Progenitor cell of endocrine pancreas (in vitro differentiated cells): ENCODE data around the gene CS. TPM values are rescaled to one million over a fixed set of nuclear protein-coding genes. Genes with fewer than 3 reads are reported as not detected.
"Not testable (repeated sequence)": the region's sequence is repeated elsewhere in the genome, so short reads cannot be mapped to it uniquely, and the experiment has no call there.

Source experiments
- DNase-seq: peaks from one replicate; pipeline ENCODE4 v3.0.0; 2021; ENCODE audit warnings: low spot score; ENCODE audit not compliant: unreplicated experiment
- H3K27ac Mint-ChIP-seq: 2 replicates; pipeline ENCODE4 v1.8.0; 2021; ENCODE audit warnings: mild to moderate bottlenecking, moderate library complexity, mixed read lengths
- H3K27me3 Mint-ChIP-seq: 2 replicates; pipeline ENCODE4 v1.8.0; 2021; ENCODE audit warnings: mixed read lengths
- H3K36me3 Mint-ChIP-seq: 2 replicates; pipeline ENCODE4 v1.8.0; 2022; ENCODE audit warnings: mixed read lengths; ENCODE audit not compliant: insufficient read depth
- H3K4me1 Mint-ChIP-seq: 2 replicates; pipeline ENCODE4 v1.8.0; 2021; ENCODE audit warnings: low read depth, mixed read lengths
- H3K4me3 Mint-ChIP-seq: 2 replicates; pipeline ENCODE4 v1.8.0; 2021; ENCODE audit warnings: low read depth, mild to moderate bottlenecking, moderate library complexity, mixed read lengths
- H3K9me3 Mint-ChIP-seq: 2 replicates; pipeline ENCODE4 v1.8.0; 2021; ENCODE audit warnings: low read depth, mixed read lengths
- CTCF ChIP-seq: fragments of 200-600 bp; sonication (generic); IDR thresholded peaks from one replicate; pipeline ENCODE4 v1.5.0; 2021; ENCODE audit warnings: antibody characterized with exemption, mild to moderate bottlenecking; ENCODE audit not compliant: unreplicated experiment
- total RNA-seq: library from RNA; stranded (reverse); gene quantifications from 2 replicates; pipeline ENCODE4 v1.2.1, GENCODE V29; 2021

Gene CS
- total RNA-seq, 1 donor from 2014 or later: 216 TPM

GRCh38 chr12:56282579-56282978 lies 17.6 kb downstream of the CS start:
- no peaks in the 10 kb centered on the region for H3K27me3 Mint-ChIP-seq
- H3K4me1 Mint-ChIP-seq: peaks cover 3% of the 10 kb centered on the region
- no peak overlapping the region for H3K4me3 Mint-ChIP-seq
- H3K27ac Mint-ChIP-seq: no peak overlapping the region
- DNase-seq: no peak
- H3K9me3 Mint-ChIP-seq: no peaks in the 10 kb centered on the region
- TF ChIP-seq CTCF: no peak
- peaks cover 24% of the 10 kb centered on the region for H3K36me3 Mint-ChIP-seq

- H3K36me3 Mint-ChIP-seq: peaks cover 24% of the 10 kb centered on the region
- no peaks in the 10 kb centered on the region for H3K9me3 Mint-ChIP-seq
- no peaks in the 10 kb centered on the region for H3K27me3 Mint-ChIP-seq
- no peak overlapping the region for H3K27ac Mint-ChIP-seq
- H3K4me1 Mint-ChIP-seq: peaks cover 3% of the 10 kb centered on the region
- H3K4me3 Mint-ChIP-seq: no peak overlapping the region
- no peak for DNase-seq
- no peak for TF ChIP-seq CTCF
Observed at GRCh38 chr12:56282030-56282429, 18.1 kb downstream of the CS start.

GRCh38 chr12:56280849-56281248 lies 19.3 kb downstream of the CS start:
- Mint-ChIP-seq H3K36me3 (peaks cover 22% of the 10 kb centered on the region), H3K9me3 (no peaks in the 10 kb centered on the region), H3K4me1 (peaks cover under 1% of the 10 kb centered on the region), H3K27me3 (no peaks in the 10 kb centered on the region), H3K4me3 (no peak overlapping the region), H3K27ac (no peak overlapping the region)
- TF ChIP-seq CTCF: no peak
- DNase-seq: no peak

- H3K9me3 Mint-ChIP-seq: no peaks in the 10 kb centered on the region
- peaks cover 26% of the 10 kb centered on the region for H3K36me3 Mint-ChIP-seq
- H3K27ac Mint-ChIP-seq: no peak overlapping the region
- no peak for TF ChIP-seq CTCF
- H3K4me1 Mint-ChIP-seq: no peaks in the 10 kb centered on the region
- no peak overlapping the region for H3K4me3 Mint-ChIP-seq
- DNase-seq: no peak
- H3K27me3 Mint-ChIP-seq: no peaks in the 10 kb centered on the region
Observed at GRCh38 chr12:56278905-56279304, 21.2 kb downstream of the CS start.

- no peak overlapping the region for H3K27ac Mint-ChIP-seq
- H3K27me3 Mint-ChIP-seq: no peaks in the 10 kb centered on the region
- H3K36me3 Mint-ChIP-seq: peaks cover 19% of the 10 kb centered on the region
- no peak for TF ChIP-seq CTCF
- DNase-seq: no peak
- H3K9me3 Mint-ChIP-seq: no peaks in the 10 kb centered on the region
- no peak overlapping the region for H3K4me3 Mint-ChIP-seq
- H3K4me1 Mint-ChIP-seq: no peaks in the 10 kb centered on the region
Observed at GRCh38 chr12:56274299-56274698, 25.8 kb downstream of the CS start.

GRCh38 chr12:56272468-56272867 lies 27.7 kb downstream of the CS start:
- H3K9me3 Mint-ChIP-seq, H3K27me3 Mint-ChIP-seq: not testable (repeated sequence)
- peaks cover 19% of the 10 kb centered on the region for H3K36me3 Mint-ChIP-seq

More at GRCh38 chr12:56272468-56272867, 27.7 kb downstream of the CS start:
- not testable (repeated sequence) for H3K4me1 Mint-ChIP-seq, H3K27ac Mint-ChIP-seq, H3K4me3 Mint-ChIP-seq, DNase-seq
